SK-MEL-5 (cell line): ENCODE measurements around the gene MRPS5. TPM values are rescaled to one million over a fixed set of nuclear protein-coding genes. Genes with fewer than 3 reads are reported as not detected.

Experiments
- DNase-seq: peaks from one replicate; pipeline ENCODE4 v3.0.0-alpha.2; 2016; ENCODE audit warnings: low read depth, low spot score
- in situ Hi-C: cut with HindIII; loops from 2 replicates; pipeline ENCODE4 v1.10.0; 2016; ENCODE audit warnings: low sequenced_read_pairs, high pct_unique_total_duplicates, low pct_unique_long_range_greater_than_20kb
- total RNA-seq: library from RNA; depleted of rRNA; stranded (reverse); fragments of >200 nt; shearing (Covaris generic); gene quantifications from 2 replicates; pipeline ENCODE4 v1.2.3, GENCODE V29; 2014

The MRPS5 gene
- total RNA-seq, 1 experiment from 2014 or later = 124 TPM

DNA sequence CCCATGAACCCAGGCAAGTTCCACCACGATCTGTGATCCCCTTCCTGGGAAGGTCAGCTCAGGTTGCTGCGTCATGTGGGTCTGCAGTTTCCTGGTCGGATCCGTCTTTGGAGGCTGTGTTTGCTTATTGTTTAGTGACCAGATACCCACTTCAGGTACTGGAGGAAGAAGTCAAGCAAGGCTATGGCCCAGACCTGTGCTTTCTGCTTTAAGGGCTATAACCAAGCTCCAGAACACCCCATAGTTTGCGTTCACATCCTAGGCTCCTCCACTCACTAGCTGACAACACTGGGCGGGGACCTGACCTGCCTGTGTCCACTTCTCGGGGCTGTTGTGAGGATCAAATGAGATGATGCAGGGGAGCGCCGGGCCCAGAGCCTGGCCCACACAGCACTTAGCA lies 52.1 kb downstream of the MRPS5 start:
- DNase-seq = no peak
- in situ Hi-C loops = no loop called here

DNA sequence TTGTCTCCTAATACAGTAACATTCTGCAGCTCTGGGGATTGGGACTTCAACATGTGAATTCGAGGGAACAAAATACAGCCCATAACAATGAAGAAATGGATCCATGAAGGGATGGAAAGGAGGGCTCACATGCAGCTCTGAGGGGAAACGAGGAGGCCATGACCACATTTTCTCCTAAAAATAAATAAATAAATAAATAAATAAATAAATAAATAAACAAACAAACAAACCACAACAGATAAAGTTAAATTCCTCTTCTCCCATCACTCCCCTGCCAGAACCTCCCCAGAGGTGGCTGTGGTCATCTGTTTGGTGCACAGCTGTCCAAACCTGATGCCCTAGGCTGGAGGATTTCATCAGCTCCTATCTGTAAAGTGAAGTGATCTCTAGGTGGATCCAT lies 53.4 kb downstream of the MRPS5 start:
- in situ Hi-C loops = no loop called here
- no peak for DNase-seq

DNA sequence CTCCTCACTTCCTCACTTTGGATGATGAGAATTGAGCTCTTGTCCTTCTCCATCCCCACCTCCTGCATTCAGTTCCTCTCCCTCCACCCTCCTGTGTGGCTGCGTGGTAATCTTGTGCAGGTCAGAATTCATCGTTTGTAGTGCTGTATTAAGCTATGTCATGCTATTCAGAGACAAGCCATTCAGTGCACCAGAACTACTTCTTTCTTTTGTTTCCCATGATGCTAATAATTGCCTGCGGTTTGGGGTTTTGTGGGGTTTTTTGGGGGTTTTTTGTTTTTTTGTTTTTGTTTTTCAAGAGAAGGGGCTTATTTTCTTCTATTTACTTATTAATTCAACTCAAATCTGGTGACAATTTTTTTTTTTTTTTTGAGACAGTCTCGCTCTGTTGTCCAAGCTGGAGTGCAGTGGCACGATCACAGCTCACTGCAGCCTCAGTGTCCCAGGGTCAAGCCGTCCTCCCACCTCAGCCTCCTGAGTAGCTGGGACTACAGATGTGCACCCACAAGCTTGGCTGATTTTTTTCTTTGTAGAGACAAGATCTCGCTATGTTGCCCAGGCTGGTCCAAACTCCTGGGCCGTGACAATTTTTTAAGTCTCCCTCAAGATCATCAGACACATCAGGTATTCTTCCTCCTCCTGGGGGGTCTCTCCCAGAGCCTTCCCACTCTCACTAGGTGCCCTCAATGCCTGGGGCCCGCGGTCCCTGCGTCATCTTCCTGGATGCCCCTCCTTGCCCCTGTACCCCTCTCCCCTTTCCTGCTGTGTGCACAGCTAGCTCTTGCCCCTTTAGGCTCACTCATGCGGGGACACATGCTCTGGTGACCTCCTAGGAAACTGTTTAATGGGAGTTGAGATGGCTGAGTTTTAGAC lies 58.3 kb downstream of the MRPS5 start:
- in situ Hi-C loops = no loop called here
- no peak for DNase-seq

DNA sequence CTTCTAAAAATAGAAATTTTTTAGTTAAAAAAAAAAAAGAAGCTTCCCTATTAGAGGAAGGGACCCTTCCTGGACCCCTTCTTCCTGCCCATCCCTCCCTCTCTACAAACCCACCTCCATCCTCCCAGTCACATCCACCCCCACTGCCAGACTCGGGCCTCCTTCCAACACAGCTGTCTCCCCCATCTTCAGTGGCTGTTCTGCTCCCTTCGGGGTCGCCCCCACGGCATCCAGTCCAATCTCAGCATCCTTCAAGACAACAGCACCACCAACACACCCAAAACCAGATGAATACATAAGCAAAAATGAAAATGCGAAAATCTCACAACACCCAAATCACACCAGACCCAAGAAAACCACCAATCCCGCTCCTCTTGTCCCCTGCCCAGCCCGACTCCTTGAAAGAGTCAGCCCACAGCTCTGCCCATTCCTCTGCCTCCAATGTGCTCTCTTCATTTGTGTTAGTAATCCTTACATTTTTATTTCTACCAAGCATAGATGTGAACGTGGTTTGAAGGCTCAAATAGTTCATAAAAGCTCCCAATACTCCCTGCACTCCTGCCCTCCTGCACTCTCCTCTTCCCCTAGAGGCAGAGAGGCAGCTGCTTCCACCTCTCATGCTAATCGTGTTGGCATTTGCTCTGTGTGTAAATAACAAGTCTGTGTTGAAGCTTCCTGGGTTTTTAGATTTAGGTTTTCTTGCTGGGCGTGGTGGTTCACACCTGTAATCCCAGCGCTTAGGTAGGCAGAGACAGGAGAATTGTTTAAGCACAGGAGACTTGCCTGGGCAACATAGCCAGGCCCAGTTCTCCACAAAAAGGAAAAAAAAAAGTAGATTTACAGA lies 59.1 kb downstream of the MRPS5 start:
- DNase-seq = no peak
- in situ Hi-C loops = no loop called here

DNA sequence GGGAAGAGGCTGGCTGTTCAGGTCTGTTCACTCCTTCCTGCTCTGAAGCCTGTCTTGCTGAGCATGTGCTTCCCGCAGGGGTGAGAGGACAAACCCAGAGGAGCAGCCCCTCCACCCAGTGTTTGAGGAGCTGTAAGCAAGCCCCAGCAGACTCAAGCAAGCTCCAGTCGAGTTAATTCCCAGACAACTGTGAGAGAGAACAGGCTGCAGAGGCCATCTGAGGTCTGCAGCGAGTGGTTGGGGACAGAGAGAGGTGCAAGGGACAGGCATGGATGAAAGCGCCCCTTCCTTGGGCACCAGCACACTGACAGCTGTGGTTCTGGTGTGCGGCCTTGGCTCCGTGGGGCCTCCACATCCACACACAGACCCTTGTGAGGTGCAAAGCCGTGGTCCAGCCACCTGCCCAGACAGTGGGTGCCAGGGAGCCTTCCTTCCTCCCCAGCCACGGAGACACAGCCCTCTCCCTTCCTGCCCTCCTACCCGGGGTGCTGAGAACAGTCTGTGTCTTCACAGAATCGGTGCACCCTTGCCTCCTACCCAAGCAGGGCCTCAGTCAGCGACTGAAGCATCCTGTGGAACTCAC lies 59.9 kb downstream of the MRPS5 start:
- in situ Hi-C loops = no loop called here
- DNase-seq = no peak

DNA sequence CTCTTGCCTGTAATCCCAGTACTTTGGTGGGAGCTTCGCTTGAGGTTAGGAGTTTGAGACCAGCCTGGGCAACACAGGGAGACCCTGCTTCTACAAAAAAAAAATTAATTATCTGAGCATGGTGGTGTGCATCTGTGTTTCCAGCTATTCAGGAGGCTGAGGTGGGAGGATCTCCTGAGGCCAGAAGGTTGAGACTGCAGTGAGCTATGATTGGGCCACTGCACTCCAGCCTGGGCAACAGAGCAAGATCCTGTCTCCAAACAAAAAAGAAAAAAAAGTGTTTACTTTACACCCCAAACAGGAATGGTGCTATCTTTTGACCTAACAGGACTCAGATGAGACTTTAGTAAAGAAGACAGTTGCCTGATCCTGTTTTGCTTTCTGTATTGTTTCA lies 60.5 kb downstream of the MRPS5 start:
- in situ Hi-C loops = no loop called here
- DNase-seq = no peak

DNA sequence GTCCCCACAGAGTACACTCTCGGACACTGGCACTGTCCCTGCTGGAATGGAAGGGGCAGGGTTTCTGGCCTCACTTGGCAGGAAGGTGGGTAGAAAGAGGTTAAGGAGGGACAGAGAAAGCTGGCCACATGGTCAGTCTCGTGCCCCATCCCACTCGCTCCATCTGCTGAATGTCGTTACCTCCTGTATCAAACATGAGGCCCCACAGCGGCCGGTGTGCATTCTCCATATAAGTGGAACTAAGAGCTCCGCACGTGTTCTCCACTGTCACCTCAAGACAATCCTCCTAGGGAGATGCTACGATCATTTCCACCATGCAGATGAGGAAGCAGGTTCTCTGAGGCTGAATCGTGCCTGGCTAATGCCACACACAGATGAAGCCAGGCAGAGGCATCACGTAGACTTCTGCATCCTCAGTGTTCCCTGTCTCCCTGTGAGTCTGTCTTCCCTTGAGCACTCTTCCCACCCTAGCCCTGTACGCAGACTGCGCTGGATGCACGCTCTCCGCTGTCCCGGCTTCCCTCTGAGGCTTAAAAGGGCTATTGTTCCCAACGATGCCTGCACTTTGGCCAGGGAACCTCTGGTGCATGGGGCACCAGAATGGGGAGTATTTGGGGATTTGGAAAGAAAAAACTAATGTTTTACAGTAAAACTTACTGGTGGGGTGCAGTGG lies 61.0 kb downstream of the MRPS5 start:
- in situ Hi-C loops = no loop called here

DNA sequence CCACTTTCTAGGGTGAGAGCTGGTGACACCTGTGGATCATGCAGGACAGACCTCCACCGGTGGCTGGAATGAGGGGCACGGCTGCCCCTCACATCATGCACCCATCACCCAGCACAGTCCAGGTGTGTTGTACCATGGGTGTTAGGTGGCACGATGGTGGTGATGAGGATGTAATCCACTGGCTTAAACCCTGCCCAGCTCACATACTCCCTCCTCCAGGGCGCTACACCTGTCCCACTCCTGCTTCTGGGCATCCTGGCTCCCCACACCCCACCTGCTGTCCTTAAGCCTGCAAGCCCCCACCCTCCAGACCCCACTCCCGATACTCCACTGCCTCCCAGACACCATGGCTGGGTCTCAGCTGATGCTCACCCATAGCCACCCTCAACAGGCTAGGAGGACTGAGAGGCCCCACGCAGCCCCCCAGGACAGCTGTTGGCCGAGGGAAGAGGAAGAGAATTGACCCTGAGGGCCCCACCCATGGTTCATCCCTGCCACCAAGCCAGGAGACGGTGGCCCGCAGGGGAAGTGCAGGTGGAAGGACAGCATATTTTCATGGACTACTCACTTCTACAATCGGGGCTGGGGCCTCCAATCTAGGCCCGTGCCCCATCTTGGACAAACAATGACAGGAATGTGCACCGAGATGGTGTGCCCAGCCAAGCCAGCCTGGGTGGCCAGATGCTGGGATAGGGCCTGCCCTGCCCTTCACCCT lies 61.8 kb downstream of the MRPS5 start:
- in situ Hi-C loops = no loop called here
- DNase-seq = no peak

More for the DNA sequence above, 61.0 kb downstream of the MRPS5 start:
- DNase-seq = no peak

DNA sequence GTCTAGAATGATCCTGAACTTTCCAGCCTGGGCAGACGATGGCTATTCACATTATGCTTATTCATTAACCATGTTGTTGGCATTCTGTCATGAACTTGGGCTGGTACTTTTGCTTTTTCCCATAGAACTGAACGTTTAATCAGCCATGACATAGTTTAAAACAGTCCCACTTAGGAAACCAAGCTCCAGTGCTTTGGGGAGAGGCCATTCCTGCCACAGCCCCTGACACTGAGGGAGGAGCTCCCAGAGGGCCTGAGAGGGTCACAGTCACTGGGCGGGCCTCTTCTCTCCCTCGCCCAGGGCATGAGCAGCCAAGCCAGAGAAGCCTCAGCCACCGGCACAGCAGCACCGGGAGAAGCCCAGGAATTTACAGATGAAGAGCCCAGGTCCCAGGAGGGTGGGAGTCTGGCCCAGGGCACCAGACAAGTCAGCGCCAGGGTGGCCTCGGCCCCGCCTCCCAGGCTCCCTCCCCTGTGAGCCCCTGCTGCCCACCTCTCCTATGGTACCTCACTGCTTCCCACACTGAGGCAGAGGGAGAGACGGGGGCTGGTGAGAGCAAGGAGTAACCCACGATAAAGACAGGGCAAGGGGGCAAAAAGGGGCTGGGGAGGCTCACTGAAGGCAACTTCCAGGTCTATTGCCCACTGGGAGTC lies 62.5 kb downstream of the MRPS5 start:
- in situ Hi-C loops = no loop called here
- no peak for DNase-seq

DNA sequence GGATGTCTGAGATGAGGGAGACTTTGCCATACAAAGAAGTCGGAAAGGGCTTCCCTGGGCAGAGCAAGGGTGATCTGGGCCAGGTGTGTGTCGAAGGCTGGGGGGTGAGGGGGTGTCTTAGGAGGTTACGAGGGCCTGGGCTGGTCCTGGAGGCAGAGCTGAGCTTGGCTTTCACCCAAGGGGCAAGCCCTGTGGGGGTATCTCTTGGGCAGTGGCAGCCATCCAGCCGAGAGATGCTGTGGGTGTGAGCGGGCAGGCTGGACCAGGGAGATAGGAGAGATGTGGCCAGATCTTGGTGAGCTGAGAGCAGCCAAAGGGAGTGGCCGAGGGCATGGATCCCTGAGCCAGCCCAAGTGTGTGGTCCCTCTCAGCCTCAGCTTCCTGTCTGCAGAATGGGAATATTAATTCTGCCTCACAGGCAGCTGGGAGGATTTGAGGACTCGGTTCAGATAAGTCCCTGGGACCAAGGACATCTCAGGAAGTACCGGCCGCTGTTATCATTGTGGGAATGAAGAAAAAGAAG lies 63.1 kb downstream of the MRPS5 start:
- in situ Hi-C loops = no loop called here
- DNase-seq = no peak

DNA sequence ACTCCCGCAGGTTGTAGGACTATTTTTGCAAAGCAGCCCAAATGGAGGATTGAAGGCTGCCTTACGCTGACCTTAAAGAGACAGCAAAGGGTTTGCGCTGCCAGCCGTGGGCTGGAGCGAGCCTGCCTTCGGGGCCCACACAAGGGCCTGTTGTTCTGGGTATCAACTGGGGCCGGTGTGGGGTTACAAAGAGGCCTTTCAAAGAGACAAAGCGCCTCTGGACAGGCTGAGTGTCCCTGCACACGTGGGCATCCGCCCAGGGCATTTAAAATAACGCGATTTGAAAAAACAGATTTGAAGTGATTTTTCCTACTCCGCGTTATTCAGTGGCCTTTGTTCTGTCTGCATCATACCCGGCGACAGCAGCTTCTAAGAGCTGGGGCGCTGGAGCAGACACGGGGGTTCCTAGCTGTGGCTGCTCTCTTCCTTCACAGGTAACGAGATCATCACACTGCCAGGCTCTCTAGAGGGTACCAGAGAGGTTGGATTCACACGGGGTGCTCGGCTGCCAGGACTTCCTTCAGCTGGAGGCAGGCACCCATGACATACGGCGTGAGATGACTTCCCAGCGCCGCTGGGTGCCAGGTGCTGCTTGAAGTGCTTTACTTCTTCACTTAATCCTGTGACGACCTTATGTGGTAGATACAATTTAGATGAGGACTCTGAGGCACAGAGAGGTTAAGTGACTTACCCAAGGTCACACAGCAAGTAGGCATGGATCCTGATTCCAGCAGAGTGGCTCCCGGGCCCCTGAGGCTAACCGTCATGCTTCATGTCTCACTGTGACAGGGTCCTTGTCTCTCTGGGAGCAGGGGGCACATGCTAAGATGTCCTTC lies 63.9 kb downstream of the MRPS5 start:
- in situ Hi-C loops = no loop called here
- peak; percentile 96 for DNase-seq

DNA sequence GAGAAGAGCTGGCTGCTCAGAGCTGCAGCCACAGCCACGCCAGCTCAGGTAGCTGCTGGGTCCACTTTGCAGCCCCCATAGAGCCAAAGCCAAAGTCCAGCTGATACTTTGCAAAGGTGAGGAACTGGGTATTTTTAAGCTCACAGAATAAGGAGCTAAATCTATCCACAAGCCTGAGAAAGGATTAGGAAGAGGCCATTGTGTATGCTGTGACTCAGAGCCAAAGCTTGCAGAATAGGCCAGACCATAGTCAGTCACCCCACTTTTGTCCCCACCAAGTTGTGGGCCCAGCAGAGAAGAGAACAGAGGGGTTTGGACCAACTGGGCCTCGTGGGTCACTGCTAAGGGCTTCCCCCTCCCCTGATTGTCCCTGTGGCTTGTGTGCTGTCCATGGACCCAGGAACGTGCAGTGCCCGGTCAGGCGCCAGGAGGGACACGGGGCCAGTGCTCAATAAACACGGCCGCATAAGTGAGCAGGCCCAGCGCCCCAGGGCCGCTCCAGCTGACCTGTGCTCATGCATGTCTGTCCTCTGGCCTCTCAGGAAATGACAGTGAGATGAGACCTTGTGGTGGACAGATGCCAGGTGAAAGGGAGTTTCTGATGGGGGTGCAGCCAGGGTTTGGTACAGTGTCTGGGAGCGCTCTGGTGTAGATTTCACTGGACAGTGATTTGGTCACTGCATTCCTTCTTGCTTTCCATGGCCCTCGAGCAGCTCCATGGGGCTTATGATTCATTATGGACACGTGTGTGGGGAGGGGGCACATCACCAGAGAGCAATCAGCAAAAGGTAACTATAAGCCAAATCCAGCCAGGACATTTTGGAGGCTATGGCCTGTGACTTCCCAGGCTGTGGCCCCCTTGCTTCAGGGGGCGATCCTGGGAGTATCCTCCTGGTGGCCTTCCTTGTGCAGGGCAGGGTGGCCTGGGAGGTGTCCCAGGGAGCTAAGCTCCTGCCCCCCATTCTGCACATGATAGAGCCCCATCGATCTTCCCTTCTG lies 64.8 kb downstream of the MRPS5 start:
- no peak for DNase-seq
- in situ Hi-C loops = no loop called here

DNA sequence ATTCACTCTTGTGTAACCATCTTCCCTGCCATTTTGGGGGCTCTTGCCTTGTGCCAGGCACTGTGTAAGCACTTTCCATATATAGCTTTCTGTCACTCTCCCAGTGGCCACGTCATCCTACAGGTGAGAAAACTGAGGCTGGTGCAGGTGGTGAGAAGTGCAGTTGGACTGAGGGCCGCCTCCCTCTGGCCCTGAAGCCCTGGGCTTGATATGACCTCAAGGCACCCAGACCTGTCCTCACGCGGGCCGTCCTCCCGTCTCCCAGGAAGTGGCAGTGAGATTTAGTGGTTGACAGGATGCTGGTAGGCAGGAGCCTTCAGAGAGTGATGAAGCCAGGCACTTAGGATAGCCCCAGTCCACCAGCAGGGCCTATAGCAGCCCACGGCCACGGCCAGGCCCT lies 65.6 kb downstream of the MRPS5 start:
- no peak for DNase-seq
- in situ Hi-C loops = no loop called here

DNA sequence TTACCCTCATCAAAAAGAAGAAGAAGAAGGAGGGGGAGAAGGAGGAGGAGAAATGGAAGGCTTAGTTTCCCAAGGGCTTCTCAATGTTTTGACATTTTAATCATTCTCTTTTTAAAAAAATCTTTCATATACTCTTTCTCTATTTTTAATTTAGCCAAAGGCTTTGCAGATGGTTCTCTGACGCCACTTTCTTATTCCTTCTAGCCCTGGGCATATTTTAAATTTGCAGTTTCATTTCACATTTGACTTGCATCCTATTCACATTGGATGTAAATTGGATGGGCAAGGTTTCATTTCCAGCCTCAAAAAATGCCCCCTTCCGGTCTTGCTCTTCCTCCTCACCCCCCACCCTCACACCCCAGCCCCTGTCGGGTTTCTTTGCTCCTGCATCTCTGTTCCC lies 66.3 kb downstream of the MRPS5 start:
- no peak for DNase-seq
- in situ Hi-C loops = no loop called here

DNA sequence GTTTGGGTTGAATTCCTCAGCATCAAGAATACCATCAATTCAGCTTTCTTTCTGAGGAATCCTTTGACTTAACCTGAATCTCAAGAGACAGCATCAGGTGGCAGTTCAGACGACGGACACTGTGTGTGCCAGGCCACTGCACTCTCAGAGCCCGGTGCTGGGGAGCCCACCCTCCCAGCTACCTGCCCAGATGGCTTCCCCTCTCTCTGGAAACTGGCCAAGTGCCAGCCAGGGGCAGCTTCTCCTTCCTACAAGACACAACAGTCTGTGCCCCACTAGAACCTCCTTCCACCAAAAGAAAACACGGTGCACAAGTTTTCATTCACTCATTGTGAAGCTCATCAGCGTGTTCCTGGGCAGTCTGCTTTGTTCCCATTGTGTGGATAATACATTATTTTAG lies 67.6 kb downstream of the MRPS5 start:
- in situ Hi-C loops = no loop called here
- DNase-seq = no peak
